AG09319 (cell line): Measurements from ENCODE around the gene OR2V1.
"Not testable (repeated sequence)": the region's sequence is repeated elsewhere in the genome, so short reads cannot be mapped to it uniquely, and the experiment has no call there.

Experiments
- DNase-seq: peaks from one replicate; pipeline ENCODE4 v3.0.0-alpha.2; 2010; ENCODE audit warnings: low read depth; ENCODE audit errors: extremely low read depth
- TF ChIP-seq, protein P1 (sequence below): IDR thresholded peaks from 2 replicates; pipeline ENCODE4 v1.5.1; 2011; ENCODE audit warnings: low read depth, mild to moderate bottlenecking, inconsistent platforms, low read length, moderate library complexity

OR2V1 gene

GRCh38 chr5:181156758-181157157 lies 25.8 kb upstream of the OR2V1 start:
- TF ChIP-seq, protein P1, sequence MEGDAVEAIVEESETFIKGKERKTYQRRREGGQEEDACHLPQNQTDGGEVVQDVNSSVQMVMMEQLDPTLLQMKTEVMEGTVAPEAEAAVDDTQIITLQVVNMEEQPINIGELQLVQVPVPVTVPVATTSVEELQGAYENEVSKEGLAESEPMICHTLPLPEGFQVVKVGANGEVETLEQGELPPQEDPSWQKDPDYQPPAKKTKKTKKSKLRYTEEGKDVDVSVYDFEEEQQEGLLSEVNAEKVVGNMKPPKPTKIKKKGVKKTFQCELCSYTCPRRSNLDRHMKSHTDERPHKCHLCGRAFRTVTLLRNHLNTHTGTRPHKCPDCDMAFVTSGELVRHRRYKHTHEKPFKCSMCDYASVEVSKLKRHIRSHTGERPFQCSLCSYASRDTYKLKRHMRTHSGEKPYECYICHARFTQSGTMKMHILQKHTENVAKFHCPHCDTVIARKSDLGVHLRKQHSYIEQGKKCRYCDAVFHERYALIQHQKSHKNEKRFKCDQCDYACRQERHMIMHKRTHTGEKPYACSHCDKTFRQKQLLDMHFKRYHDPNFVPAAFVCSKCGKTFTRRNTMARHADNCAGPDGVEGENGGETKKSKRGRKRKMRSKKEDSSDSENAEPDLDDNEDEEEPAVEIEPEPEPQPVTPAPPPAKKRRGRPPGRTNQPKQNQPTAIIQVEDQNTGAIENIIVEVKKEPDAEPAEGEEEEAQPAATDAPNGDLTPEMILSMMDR, result no peak
- DNase-seq, result no peak

GRCh38 chr5:181153814-181154213 lies 22.8 kb upstream of the OR2V1 start:
- TF ChIP-seq, protein P1, result no peak
- no peak for DNase-seq

- TF ChIP-seq, protein P1, result no peak
- DNase-seq, result no peak
Observed at GRCh38 chr5:181152406-181152805, 21.4 kb upstream of the OR2V1 start.

- no peak for DNase-seq
- TF ChIP-seq, protein P1, result no peak
Observed at GRCh38 chr5:181151146-181151545, 20.2 kb upstream of the OR2V1 start.

- TF ChIP-seq, protein P1, result no peak
- no peak for DNase-seq
Observed at GRCh38 chr5:181149806-181150733, 19.1 kb upstream of the OR2V1 start.

DNA sequence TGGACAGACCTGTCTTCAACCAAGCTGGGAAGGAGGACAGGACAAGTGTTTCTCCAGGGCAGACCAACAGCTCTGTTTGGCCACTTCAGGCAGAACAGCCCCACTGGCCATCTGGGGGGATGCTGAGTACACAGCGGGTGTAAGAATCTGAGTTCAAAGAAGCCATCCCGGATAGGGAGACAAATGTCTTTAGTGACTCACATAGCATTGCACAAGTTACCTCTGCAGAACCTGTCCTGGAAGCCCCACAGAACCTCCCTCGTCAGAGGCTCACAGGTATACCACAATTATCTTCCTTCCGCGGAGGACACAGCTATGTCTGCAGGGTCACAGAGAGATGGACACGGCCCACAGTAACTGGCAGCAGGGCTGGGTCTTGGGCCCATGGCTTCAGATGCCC lies 18.4 kb upstream of the OR2V1 start:
- DNase-seq, result no peak
- TF ChIP-seq, protein P1, result no peak

DNA sequence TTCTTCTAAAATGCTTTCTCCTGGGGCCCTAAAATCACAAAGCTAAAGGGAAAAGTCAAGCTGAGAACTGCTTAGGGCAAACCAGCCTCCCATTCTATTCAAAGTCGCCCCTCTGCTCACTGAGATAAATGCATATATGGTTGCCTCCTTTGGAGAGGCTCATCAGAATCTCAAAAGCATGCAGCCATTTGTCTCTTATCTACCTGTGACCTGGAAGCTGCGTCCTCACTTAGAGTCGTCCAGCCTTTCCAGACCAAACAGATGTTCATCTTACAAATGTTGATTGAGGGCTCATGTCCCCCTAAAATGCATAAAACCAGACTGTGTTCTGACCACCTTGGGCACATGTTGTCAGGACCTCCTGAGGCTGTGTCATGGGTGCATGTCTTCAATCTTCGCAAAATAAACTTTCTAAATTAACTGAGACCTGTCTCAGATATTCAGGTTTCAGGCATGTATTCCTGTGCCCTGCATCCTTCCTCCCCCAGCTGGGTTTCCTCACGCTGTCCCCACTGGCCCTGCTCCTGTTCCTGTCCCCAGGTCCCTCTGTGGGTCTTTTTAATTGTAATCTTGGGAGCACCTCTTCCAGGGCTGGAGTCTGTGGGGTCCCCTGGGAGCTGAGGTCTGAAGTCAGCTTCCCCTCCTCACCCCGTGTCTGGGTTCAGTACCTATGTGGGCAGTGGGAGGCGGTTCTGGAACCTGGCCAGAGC lies 16.1 kb upstream of the OR2V1 start, which contains the start of gene OR2V2:
TSS of gene OR2V2 (plus strand) at position 660 of the 710 bp plus-strand sequence. CDS start 7,357 bp downstream, outside the sequence.
- DNase-seq, result not testable (repeated sequence)
